Right lung (tissue), 10 donors: ENCODE data around the gene ZCCHC17. TPM values are rescaled to one million over a fixed set of nuclear protein-coding genes. Genes with fewer than 3 reads are reported as not detected.
"Not testable (repeated sequence)": the region's sequence is repeated elsewhere in the genome, so short reads cannot be mapped to it uniquely, and the experiment has no call there.

Experiments
- DNase-seq, 2 donors: peaks; one replicate each; pipeline ENCODE4 v3.0.0-alpha.2; 2013
- long read RNA-seq, 8 donors: transcript quantifications; one replicate each; lab custom pipeline, GENCODE V29; 2026
- polyA plus RNA-seq, 5 donors: library from polyadenylated mRNA; unstranded; fragments of 120-200 nt; gene quantifications; one replicate each; pipeline versions ENCODE4 v1.2.1 to v1.2.3, GENCODE V29; 2013; ENCODE audit warnings: inconsistent platforms in 1 of 5, low replicate concordance in 1 of 5; ENCODE audit not compliant: insufficient read length in 5 of 5, insufficient read depth in 1 of 5

ZCCHC17 gene, protein sequence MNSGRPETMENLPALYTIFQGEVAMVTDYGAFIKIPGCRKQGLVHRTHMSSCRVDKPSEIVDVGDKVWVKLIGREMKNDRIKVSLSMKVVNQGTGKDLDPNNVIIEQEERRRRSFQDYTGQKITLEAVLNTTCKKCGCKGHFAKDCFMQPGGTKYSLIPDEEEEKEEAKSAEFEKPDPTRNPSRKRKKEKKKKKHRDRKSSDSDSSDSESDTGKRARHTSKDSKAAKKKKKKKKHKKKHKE
- 10 to 100 TPM; 39.9 to 50.9 (median 43.6) TPM for polyA plus RNA-seq
- long read RNA-seq, donor 1, transcript ZCCHC17-201 (8 exons, 1,605 nt), result major isoform, 15 of 35 reads
- long read RNA-seq, donor 1, partial matches to known transcripts, result 16 of 35 reads
- long read RNA-seq, donor 1, other reads (novel, unspliced or antisense), result 0 of 35 reads
- long read RNA-seq, donor 2, transcript ZCCHC17-201 (8 exons, 1,605 nt), result major isoform, 15 of 24 reads
- long read RNA-seq, donor 2, partial matches to known transcripts, result 7 of 24 reads
- long read RNA-seq, donor 2, other reads (novel, unspliced or antisense), result 0 of 24 reads
- long read RNA-seq, donor 3, transcript ZCCHC17-201 (8 exons, 1,605 nt), result major isoform, 7 of 65 reads
- long read RNA-seq, donor 3, partial matches to known transcripts, result 41 of 65 reads
- long read RNA-seq, donor 3, other reads (novel, unspliced or antisense), result 17 of 65 reads
- long read RNA-seq, donor 4, transcript ZCCHC17-201 (8 exons, 1,605 nt), result major isoform, 6 of 13 reads
- long read RNA-seq, donor 4, partial matches to known transcripts, result 6 of 13 reads
- long read RNA-seq, donor 4, other reads (novel, unspliced or antisense), result 0 of 13 reads
- long read RNA-seq, donor 5, transcript ZCCHC17-201 (8 exons, 1,605 nt), result major isoform, 27 of 40 reads
- long read RNA-seq, donor 5, partial matches to known transcripts, result 7 of 40 reads
- long read RNA-seq, donor 5, other reads (novel, unspliced or antisense), result 0 of 40 reads
- long read RNA-seq, donor 6, transcript ZCCHC17-201 (8 exons, 1,605 nt), result major isoform, 12 of 33 reads
- long read RNA-seq, donor 6, partial matches to known transcripts, result 15 of 33 reads
- long read RNA-seq, donor 6, other reads (novel, unspliced or antisense), result 0 of 33 reads
- long read RNA-seq, donor 7, transcript ZCCHC17-201 (8 exons, 1,605 nt), result major isoform, 14 of 18 reads
- long read RNA-seq, donor 7, partial matches to known transcripts, result 0 of 18 reads
- long read RNA-seq, donor 7, other reads (novel, unspliced or antisense), result 0 of 18 reads
- long read RNA-seq, donor 8, transcript ZCCHC17-201 (8 exons, 1,605 nt), result major isoform, 7 of 15 reads
- long read RNA-seq, donor 8, partial matches to known transcripts, result 7 of 15 reads
- long read RNA-seq, donor 8, other reads (novel, unspliced or antisense), result 0 of 15 reads

- DNase-seq, result peak; percentile 97 to 98
These were observed at the start of gene ZCCHC17, which contains the start of gene SNRNP40 for GRCh38 chr1:31296486-31297276. TSS of gene ZCCHC17 (plus strand) at chr1:31297032. CDS start at chr1:31310099, 13,067 bp downstream. TSS of gene SNRNP40 (minus strand) at chr1:31296788. CDS start at chr1:31296751, 37 bp downstream.

DNA sequence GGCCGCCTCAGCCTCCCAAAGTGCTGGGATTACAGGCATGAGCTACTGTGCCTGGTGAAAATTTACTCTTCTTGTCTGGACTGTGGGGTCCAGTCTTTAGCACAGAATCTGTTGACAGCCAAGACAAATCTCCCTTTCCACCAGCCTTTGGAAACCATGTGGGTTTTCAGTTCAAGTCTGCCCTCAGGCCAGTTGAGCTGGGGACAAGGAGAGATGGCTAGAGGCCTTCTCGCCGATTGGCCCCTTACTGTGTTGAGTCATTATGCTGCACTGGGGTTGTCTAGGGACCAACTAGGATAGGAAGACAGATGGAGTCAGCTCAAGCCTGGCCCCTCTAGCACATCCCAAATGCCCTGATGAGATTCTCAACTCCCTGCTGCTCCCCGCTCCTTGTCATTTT is 48.6 kb upstream of the ZCCHC17 start:
- no peak for DNase-seq

GRCh38 chr1:31249854-31250253 is 47.0 kb upstream of the ZCCHC17 start:
- DNase-seq, result no peak

DNA sequence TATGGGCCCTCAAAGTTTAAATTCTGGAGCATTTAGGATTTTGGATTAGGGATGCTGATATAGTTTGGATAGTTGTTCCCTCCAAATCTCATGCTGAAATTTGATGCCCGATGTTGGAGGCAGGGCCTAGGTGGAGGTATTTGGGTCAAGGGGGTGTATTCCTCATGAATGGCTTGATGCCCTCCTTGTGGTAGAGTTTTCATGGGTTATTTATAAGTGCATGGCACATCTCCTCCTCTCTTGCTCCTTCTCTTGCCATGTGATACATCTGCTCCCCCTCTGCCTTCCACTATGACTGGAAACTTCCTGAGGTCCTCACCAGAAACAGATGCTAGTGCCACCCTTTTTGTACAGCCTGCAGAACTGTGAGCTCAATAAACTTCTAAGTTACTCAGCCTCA is 39.6 kb upstream of the ZCCHC17 start:
- no peak for DNase-seq

DNA sequence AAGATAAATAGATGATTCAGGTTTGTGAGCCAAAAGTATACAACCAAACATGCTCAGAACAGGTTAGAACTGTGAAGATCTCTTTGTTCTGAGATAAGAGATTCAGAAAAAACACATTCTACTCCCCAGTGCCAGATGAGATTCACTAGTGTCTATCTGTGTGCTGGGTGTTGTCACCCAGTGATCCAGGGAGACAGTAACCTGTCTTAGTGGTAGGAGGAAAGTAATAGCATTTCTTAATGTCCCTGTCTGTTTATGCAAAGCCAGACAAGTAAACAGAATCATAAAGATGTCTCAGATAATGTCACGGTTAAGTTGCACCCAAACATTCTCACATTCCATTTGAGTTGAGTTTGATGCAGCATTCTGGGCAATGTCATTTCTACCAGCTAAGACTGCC is 38.3 kb upstream of the ZCCHC17 start:
- no peak for DNase-seq

DNA sequence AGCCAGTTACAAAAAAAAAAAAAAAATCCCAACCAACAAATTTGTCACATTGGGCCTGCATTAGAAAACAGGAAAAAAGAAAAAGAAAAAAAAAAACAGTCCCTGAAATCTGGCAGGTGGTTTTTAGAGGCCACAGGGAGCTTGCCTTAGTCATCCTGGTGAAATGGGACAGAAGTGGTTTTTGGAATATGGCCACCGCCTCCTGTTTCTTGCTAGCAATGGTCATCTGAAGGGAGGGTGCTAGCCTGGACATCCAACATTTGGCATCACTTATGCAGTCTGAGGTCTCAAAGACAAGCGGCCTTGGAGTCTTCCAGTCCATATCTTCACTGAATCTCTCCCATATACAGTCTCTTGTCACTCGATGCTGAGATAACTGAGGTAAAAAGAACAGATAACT is 37.1 kb upstream of the ZCCHC17 start:
- no peak for DNase-seq

DNA sequence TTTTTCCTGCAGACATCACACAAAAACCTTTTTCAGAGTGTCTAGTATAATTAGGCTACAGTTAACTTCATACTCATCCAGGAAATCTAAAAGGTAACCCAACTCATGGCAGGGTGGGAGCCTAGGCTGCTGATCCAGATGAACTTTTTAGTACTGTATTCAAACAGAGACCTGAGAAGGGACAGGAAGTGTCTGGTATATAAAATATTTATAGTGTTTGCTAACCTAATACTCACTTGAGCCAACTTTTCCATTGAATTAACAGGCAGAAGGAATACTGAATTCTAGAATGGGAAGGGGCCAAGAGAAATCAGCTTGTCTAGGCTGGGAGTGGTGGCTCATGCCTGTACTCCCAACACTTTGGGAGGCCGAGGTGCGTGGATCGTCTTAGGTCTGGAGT is 34.9 kb upstream of the ZCCHC17 start:
- DNase-seq, result no peak

DNA sequence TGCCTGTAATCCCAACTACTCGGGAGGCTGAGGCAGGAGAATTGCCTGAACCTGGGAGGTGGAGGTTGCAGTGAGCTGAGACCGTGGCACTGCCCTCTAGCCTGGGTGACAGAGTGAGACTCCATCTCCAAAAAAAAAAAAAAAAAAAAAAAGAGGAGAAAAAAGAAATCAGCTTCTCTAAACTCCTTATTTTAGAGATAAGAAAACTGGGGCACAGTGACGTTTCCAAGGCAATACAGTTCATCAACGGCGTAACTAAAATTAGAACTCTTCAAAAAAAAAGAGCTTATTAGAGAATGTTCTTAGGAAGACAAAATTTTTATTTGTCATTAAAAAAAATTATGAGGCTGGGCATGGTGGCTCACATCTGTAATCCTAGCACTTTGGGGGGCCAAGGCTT is 34.4 kb upstream of the ZCCHC17 start:
- not testable (repeated sequence) for DNase-seq

DNA sequence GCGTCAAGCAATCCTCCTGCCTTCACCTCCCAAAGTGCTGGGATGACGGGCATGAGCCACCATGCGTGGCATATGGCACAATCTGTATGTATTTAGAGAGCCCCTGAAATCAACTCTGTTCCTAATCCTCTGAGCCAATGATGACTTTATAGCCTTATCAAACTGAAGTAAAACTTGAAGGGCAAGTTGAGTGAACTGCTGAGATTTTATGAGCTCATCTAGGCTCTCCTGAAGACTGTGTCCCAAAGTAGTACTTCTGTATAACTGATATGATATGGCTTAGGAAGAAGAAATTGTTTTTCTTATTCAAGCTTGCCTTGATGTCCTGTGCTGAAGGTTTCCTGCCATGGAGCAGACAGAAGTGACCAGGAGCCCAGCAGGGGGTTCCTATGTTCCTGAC is 33.4 kb upstream of the ZCCHC17 start:
- no peak for DNase-seq

GRCh38 chr1:31264790-31265386 is 31.9 kb upstream of the ZCCHC17 start:
- no peak for DNase-seq

- no peak for DNase-seq
These were observed 30.3 kb upstream of the ZCCHC17 start for GRCh38 chr1:31266547-31266946.

- no peak for DNase-seq
These were observed 24.5 kb upstream of the ZCCHC17 start for GRCh38 chr1:31272369-31272768.

DNA sequence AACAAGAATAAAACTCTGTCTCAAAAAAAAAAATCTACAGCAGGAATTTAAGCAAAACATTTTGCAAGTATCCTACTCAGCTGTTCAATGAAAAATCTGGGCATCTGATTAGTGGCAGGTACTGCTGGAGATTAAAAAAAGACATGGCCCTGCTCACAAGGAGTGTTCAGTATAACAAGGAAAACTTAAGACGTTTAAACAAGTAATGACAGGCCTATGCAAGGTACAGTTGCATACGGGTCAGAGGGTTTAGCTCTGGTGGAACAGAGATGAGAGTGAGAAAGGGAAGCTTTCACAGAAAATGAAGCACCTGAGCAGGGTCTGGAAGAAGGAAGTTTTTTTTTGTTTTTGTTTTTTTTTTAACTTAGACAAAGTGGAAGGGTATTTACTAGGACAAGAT is 23.2 kb upstream of the ZCCHC17 start:
- DNase-seq, result no peak

DNA sequence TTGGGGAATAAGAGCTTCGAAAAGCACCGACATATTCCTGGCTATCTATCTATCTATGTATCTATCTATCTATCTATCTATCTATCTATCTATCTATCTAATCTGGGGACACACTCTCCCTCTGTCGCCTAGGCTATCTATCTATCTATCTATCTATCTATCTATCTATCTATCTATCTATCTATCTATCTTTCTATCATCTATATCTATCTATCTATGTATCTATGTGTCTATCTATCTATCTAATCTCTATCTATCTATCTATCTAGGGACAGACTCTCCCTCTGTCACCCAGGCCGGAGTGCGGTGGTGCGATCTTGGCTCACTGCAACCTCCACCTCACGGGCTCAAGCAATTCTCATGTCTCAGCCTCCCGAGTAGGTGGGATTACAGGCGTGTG is 14.4 kb upstream of the ZCCHC17 start:
- DNase-seq, result not testable (repeated sequence)

GRCh38 chr1:31287791-31288190 is 9.0 kb upstream of the ZCCHC17 start:
- not testable (repeated sequence) for DNase-seq

GRCh38 chr1:31289021-31289420 is 7.8 kb upstream of the ZCCHC17 start:
- DNase-seq, result no peak

- no peak for DNase-seq
These were observed 852 bp upstream of the ZCCHC17 start for GRCh38 chr1:31295874-31296485.

DNA sequence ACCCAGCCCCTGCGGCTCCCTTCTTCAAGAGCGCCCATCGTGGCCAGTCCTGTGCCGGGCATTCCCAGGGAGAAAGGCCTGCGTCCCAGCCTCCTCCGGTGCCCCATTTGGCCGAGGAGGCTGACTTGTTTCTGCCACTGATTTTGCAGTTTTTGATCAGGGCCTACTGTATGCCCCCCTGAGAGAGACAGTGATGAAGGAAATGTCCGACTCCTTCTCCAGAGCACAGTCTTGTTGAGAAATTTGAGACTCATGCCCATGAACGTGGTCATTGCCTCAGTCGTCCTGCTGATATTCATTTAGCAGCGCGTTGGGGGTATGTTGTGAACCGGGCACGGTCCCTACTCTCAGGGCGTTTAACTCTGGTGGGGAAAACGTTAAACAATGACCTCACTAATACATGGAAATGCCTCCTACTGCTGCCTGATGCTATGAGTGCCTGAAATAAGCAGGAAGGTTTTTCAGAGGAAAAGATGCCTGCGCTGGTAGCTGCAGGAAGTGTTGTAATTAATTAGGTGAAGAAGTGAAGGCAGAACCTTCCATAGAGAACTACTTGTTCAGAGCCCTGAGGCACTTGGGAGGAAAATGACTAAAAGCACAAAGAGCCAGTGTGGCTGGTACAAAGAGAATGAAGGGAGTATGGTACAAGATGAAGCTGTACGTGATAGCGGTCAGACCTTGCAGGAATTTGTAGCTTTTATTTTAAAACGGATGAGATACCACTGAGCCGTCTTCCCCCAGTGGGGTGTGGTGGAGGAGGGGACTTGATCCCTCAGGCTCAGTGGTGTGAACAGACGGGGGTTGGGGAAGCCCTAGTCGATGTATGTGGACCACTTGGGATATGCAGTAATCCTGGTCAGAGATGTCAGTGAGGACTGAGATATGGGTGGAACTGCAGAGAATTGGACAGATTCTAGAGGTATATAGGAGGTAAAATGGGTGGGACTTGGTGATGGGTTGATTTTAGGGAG is 730 bp downstream of the ZCCHC17 start:
- DNase-seq, result peak in 1 of 2 donors; percentile 21
